H1 (cell line): ENCODE data around the gene LEFTY2. TPM values are rescaled to one million over a fixed set of nuclear protein-coding genes. Genes with fewer than 3 reads are reported as not detected.

Experiments used
- CTCF ChIA-PET: fragments of 300-600 bp; sonication (Branson Sonifier 250); formaldehyde crosslinking; loops from one replicate; lab custom pipeline; 2021; ENCODE audit not compliant: partially characterized antibody; lab: Charles Lee
- POLR2A ChIA-PET: fragments of 300-600 bp; sonication (Branson Sonifier 250); formaldehyde crosslinking; loops from one replicate; lab custom pipeline; 2021; ENCODE audit warnings: inconsistent platforms; ENCODE audit not compliant: partially characterized antibody; lab: Charles Lee
- DNase-seq, 2 experiments: peaks; one replicate each; pipeline versions ENCODE4 v3.0.0 to v3.0.0-alpha.2; 2010 to 2022; ENCODE audit warnings: low spot score in 2 of 2, low read depth in 1 of 2, mixed read lengths in 1 of 2
- FAIRE-seq: peaks from 2 replicates; lab custom pipeline; 2011; peaks lifted over from hg19 to GRCh38; lab: Jason Lieb, UNC
- H2AFZ ChIP-seq: 2 replicates; pipeline ENCODE4 v1.8.1; 2012; ENCODE audit warnings: low read length, inconsistent platforms
- H2AK5ac ChIP-seq: 2 replicates; pipeline ENCODE4 v1.6.1; 2013; ENCODE audit warnings: low read depth, low read length
- H2BK120ac ChIP-seq: replicated peaks from 2 replicates; pipeline ENCODE3; 2013; ENCODE audit warnings: low read depth, low read length, inconsistent platforms
- H2BK12ac ChIP-seq: 2 replicates; pipeline ENCODE4 v1.6.1; 2013; ENCODE audit warnings: low read depth, low read length
- H2BK15ac ChIP-seq: 2 replicates; pipeline ENCODE4 v1.6.1; 2013; ENCODE audit warnings: low read length
- H2BK20ac ChIP-seq: 2 replicates; pipeline ENCODE4 v1.6.1; 2013; ENCODE audit warnings: low read length
- H2BK5ac ChIP-seq: 2 replicates; pipeline ENCODE4 v1.6.1; 2013; ENCODE audit warnings: low read depth, low read length
- H3K14ac ChIP-seq: 2 replicates; pipeline ENCODE4 v1.6.1; 2013; ENCODE audit warnings: inconsistent platforms; ENCODE audit not compliant: insufficient read length
- H3K18ac ChIP-seq: 2 replicates; pipeline ENCODE4 v1.6.1; 2013; ENCODE audit warnings: low read length; ENCODE audit errors: extremely low read depth
- H3K23ac ChIP-seq: 2 replicates; pipeline ENCODE4 v1.6.1; 2013; ENCODE audit warnings: inconsistent platforms; ENCODE audit not compliant: insufficient read length
- H3K23me2 ChIP-seq: 2 replicates; pipeline ENCODE4 v1.6.1; 2013; ENCODE audit warnings: low read depth, low read length
- H3K27ac ChIP-seq: 2 replicates; pipeline ENCODE4 v1.6.1; 2011; ENCODE audit warnings: low read depth, low read length, inconsistent platforms
- H3K27me3 ChIP-seq, 4 experiments: replicated peaks in 1 of 4; 1 replicate in 1 of 4; 2 replicates in 3 of 4; pipeline versions ENCODE4 v1.6.1 to v1.8.1; 2011 to 2013; ENCODE audit warnings: low read length in 3 of 4, mild to moderate bottlenecking in 3 of 4, inconsistent platforms in 2 of 4, mixed read lengths in 2 of 4, moderate library complexity in 1 of 4; ENCODE audit not compliant: control insufficient read depth in 3 of 4, insufficient read depth in 3 of 4; ENCODE audit errors: extremely low read depth in 1 of 4
- H3K36me3 ChIP-seq, 4 experiments: 2 replicates each; pipeline versions ENCODE4 v1.6.1 to v1.8.1; 2011 to 2013; ENCODE audit warnings: mild to moderate bottlenecking in 4 of 4, low read length in 3 of 4, moderate library complexity in 2 of 4, control low read depth in 1 of 4, inconsistent platforms in 1 of 4; ENCODE audit not compliant: insufficient read depth in 4 of 4, control insufficient read depth in 2 of 4
- H3K4ac ChIP-seq: replicated peaks from 2 replicates; pipeline ENCODE3; 2013; ENCODE audit warnings: low read length, low read depth, mixed read lengths, inconsistent platforms; ENCODE audit not compliant: insufficient read length
- H3K4me1 ChIP-seq, 4 experiments: replicated peaks in 1 of 4; 1 replicate in 1 of 4; 2 replicates in 3 of 4; pipeline versions ENCODE4 v1.6.1 to v1.8.1; 2011 to 2013; ENCODE audit warnings: low read length in 3 of 4, inconsistent platforms in 2 of 4, mixed read lengths in 1 of 4; ENCODE audit not compliant: insufficient read depth in 4 of 4, control insufficient read depth in 3 of 4
- H3K4me2 ChIP-seq, 2 experiments: 2 replicates each; pipeline versions ENCODE4 v1.6.1 to v1.8.1; 2011 to 2013; ENCODE audit warnings: low read depth in 2 of 2, low read length in 2 of 2, control low read depth in 1 of 2, inconsistent platforms in 1 of 2, mild to moderate bottlenecking in 1 of 2; ENCODE audit not compliant: insufficient read depth in 1 of 2
- H3K4me3 ChIP-seq, 4 experiments: fragments of 200-600, 300-600 bp in 1 of 4; sonication (generic), shearing (Covaris generic), sonication (Bioruptor Twin) in 1 of 4; 2 replicates each; pipeline versions ENCODE4 v1.5.1 to v1.8.1; 2011 to 2016; ENCODE audit warnings: low read length in 4 of 4, low read depth in 3 of 4, control low read depth in 2 of 4, inconsistent platforms in 2 of 4, mild to moderate bottlenecking in 2 of 4, mixed read lengths in 1 of 4, moderate library complexity in 1 of 4; ENCODE audit not compliant: insufficient read depth in 2 of 4; ENCODE audit errors: extremely low read depth in 1 of 4
- H3K56ac ChIP-seq: replicated peaks from 2 replicates; pipeline ENCODE3; 2013; ENCODE audit warnings: low read depth, mild to moderate bottlenecking, mixed read lengths, low read length, inconsistent platforms; ENCODE audit not compliant: insufficient read length
- H3K79me1 ChIP-seq: 2 replicates; pipeline ENCODE4 v1.6.1; 2013; ENCODE audit warnings: low read depth, low read length, control low read depth
- H3K79me2 ChIP-seq, 2 experiments: 2 replicates each; pipeline versions ENCODE4 v1.6.1 to v1.8.1; 2012 to 2013; ENCODE audit warnings: low read length in 2 of 2, mild to moderate bottlenecking in 2 of 2, inconsistent platforms in 1 of 2; ENCODE audit not compliant: insufficient read depth in 2 of 2, control insufficient read depth in 1 of 2
- H3K9ac ChIP-seq, 4 experiments: replicated peaks in 1 of 4; 1 replicate in 1 of 4; 2 replicates in 3 of 4; pipeline versions ENCODE4 v1.6.1 to v1.8.1; 2011 to 2013; ENCODE audit warnings: low read depth in 3 of 4, low read length in 3 of 4, control low read depth in 2 of 4, mild to moderate bottlenecking in 2 of 4, moderate library complexity in 2 of 4, inconsistent platforms in 1 of 4; ENCODE audit errors: extremely low read depth in 1 of 4
- H3K9me3 ChIP-seq, 2 experiments: 2 replicates each; pipeline versions ENCODE4 v1.6.1 to v1.8.1; 2012 to 2013; ENCODE audit warnings: mild to moderate bottlenecking in 2 of 2, moderate library complexity in 2 of 2, control low read depth in 1 of 2, inconsistent platforms in 1 of 2, low read depth in 1 of 2, low read length in 1 of 2, mixed read lengths in 1 of 2; ENCODE audit not compliant: insufficient read depth in 2 of 2
- H4K20me1 ChIP-seq, 2 experiments: replicated peaks in 1 of 2; 2 replicates each; pipeline versions ENCODE3 to v1.8.1; 2011 to 2013; ENCODE audit warnings: inconsistent platforms in 2 of 2, low read length in 2 of 2, mild to moderate bottlenecking in 1 of 2; ENCODE audit not compliant: insufficient read depth in 2 of 2, control insufficient read depth in 1 of 2
- H4K5ac ChIP-seq: 2 replicates; pipeline ENCODE4 v1.6.1; 2013; ENCODE audit warnings: low read length, low read depth, mixed read lengths, inconsistent platforms; ENCODE audit not compliant: insufficient read length
- H4K8ac ChIP-seq: 2 replicates; pipeline ENCODE4 v1.8.0; 2013; ENCODE audit warnings: mild to moderate bottlenecking, moderate library complexity, low read length, inconsistent platforms; ENCODE audit not compliant: insufficient read depth; ENCODE audit errors: extremely low read depth
- H4K91ac ChIP-seq: replicated peaks from 2 replicates; pipeline ENCODE3; 2013; ENCODE audit warnings: low read length, mixed read lengths, inconsistent platforms; ENCODE audit not compliant: insufficient read length
- EZH2 ChIP-seq: fragments of 200-600 bp; sonication (generic); IDR thresholded peaks from 2 replicates; pipeline ENCODE4 v1.7.1; 2012; ENCODE audit warnings: low read depth, mild to moderate bottlenecking, moderate library complexity, low read length, inconsistent platforms; ENCODE audit not compliant: severe bottlenecking
- NANOG ChIP-seq: IDR thresholded peaks from 2 replicates; pipeline ENCODE4 v1.6.1; 2011; ENCODE audit warnings: low read length, low read depth, mild to moderate bottlenecking, inconsistent platforms; ENCODE audit not compliant: insufficient read depth, poor library complexity, severe bottlenecking
- SP2 ChIP-seq: IDR thresholded peaks from 2 replicates; pipeline ENCODE4 v1.6.1; 2012; ENCODE audit warnings: mild to moderate bottlenecking, low read length, inconsistent platforms
- SP4 ChIP-seq: IDR thresholded peaks from 2 replicates; pipeline ENCODE4 v1.6.1; 2012; ENCODE audit warnings: low read length, inconsistent platforms
- TAF1 ChIP-seq: IDR thresholded peaks from 2 replicates; pipeline ENCODE4 v1.6.1; 2011; ENCODE audit warnings: mild to moderate bottlenecking, low read depth, low read length
- WGBS, 2 experiments: shearing (Covaris generic) in 1 of 2; methylation state at CpG; one replicate each; pipeline versions ENCODE4 v1.1.6 to v1.1.7; 2013 to 2015; ENCODE audit warnings: low lambda C conversion rate in 2 of 2, mixed read lengths in 2 of 2, inconsistent platforms in 1 of 2, low coverage in 1 of 2, missing lambda C conversion rate in 1 of 2; ENCODE audit not compliant: insufficient replicate concordance in 2 of 2, insufficient coverage in 1 of 2, insufficient read length in 1 of 2; ENCODE audit errors: extremely low coverage in 1 of 2, missing lambda C conversion rate in 1 of 2; 5-methylcytosine and 5-hydroxymethylcytosine counted together
- polyA plus RNA-seq, 7 experiments: library from polyadenylated mRNA; depleted of rRNA in 3 of 7; stranded (reverse) in 5 of 7; unstranded in 2 of 7; fragments of >200 nt in 5 of 7; fragments of 200-250 nt in 2 of 7; gene quantifications; 1 replicate in 5 of 7; 2 replicates in 1 of 7; 4 replicates in 1 of 7; pipeline versions ENCODE4 v1.2.1 to v1.2.3, GENCODE V29; 2011 to 2013; ENCODE audit warnings: missing spikeins in 2 of 7, mixed read lengths in 2 of 7
- total RNA-seq: library from RNA; stranded (reverse); fragmentation: NEBNext Ultra II Directional; extraction: Animal tissue kit (Norgen Biotek cat#: 25700); gene quantifications from 2 replicates; pipeline ENCODE4 v1.2.1, GENCODE V29; 2021
- TF ChIP-seq, protein P1 (sequence below): IDR thresholded peaks from 2 replicates; pipeline ENCODE4 v1.6.1; 2011; ENCODE audit warnings: low read depth, mild to moderate bottlenecking, low read length; ENCODE audit not compliant: insufficient read depth
- TF ChIP-seq, protein P2 (sequence below): IDR thresholded peaks from 2 replicates; pipeline ENCODE4 v1.6.1; 2012; ENCODE audit warnings: inconsistent platforms

The LEFTY2 gene
- total and polyA plus RNA-seq, 2 of the 8 experiments (the other 6 are each of a cell fraction or from before 2014, with no cell fraction given): 2.6 to 4.3 TPM

DNA sequence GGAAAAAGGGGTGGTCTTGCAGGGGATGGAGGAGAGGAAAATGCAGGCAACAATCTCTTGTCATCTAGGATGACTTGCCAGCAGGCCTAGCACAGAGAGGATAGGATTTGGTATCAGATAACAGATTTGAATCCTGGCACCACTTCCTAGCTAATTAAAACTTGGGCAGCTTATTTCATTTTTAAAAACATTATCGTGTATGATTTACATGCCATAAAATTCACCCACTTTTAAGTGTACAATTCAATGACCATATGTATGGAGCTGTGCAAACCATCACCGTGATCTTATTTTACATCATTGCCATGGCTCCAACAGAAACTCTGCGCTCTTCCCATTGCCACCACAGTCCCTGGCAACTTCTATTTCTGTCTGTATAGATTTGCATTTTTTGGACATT, 23.9 kb downstream of the LEFTY2 start:
- H3K4ac ChIP-seq: no peak overlapping the region
- H4K91ac ChIP-seq: no peak overlapping the region
- H2BK12ac ChIP-seq: no peak overlapping the region
- CTCF ChIA-PET: interaction anchor here (0.7 to 3.0 kb wide), 10 partner anchors 31 to 442 kb away, joined by 3 to 10 read pairs (median 3); no protein-coding TSS in a partner anchor
- H2BK15ac ChIP-seq: no peak overlapping the region
- no peak overlapping the region for H2AFZ ChIP-seq
- H4K5ac ChIP-seq: no peak overlapping the region
- no peak overlapping the region for H2BK20ac ChIP-seq
- H3K9me3 ChIP-seq: no peaks in the 10 kb centered on the region
- FAIRE-seq (no peak), DNase-seq (no peak)
- peaks cover 7% of the 10 kb centered on the region for H3K79me1 ChIP-seq
- no peak overlapping the region for H3K14ac ChIP-seq
- H4K20me1 ChIP-seq: peaks cover 2 to 3% of the 10 kb centered on the region in 2 experiments
- no peak for TF ChIP-seq SP2
- no peak for TF ChIP-seq NANOG
- TF ChIP-seq EZH2: no peak
- no peak for TF ChIP-seq SP4
- no peak for TF ChIP-seq TAF1
- TF ChIP-seq, protein P1, sequence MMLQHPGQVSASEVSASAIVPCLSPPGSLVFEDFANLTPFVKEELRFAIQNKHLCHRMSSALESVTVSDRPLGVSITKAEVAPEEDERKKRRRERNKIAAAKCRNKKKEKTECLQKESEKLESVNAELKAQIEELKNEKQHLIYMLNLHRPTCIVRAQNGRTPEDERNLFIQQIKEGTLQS: no peak
- TF ChIP-seq, protein P2, sequence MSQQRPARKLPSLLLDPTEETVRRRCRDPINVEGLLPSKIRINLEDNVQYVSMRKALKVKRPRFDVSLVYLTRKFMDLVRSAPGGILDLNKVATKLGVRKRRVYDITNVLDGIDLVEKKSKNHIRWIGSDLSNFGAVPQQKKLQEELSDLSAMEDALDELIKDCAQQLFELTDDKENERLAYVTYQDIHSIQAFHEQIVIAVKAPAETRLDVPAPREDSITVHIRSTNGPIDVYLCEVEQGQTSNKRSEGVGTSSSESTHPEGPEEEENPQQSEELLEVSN: no peak
- no peak overlapping the region for H3K4me2 ChIP-seq
- no peak overlapping the region for H3K56ac ChIP-seq
- no peaks in the 10 kb centered on the region for H3K23me2 ChIP-seq
- no peak overlapping the region for H3K18ac ChIP-seq
- no peak overlapping the region for H2BK120ac ChIP-seq
- no peaks in the 10 kb centered on the region for H3K4me1 ChIP-seq
- WGBS, 2 experiments: 92% methylated on average over 3 of the region's 3 CpGs; no CpG with 5 or more reads in 1 of the 2 experiments
- H3K9ac ChIP-seq: no peak overlapping the region
- H3K4me3 ChIP-seq: no peak overlapping the region
- H3K36me3 ChIP-seq: peaks cover 9 to 42% (median 24%) of the 10 kb centered on the region in 4 experiments; a peak in 7 of 8 replicates
- POLR2A ChIA-PET: interaction anchor here (0.6 to 1.8 kb wide), 11 partner anchors 11 to 79 kb away, joined by 3 to 8 read pairs (median 4); partner anchors contain the start of gene TMEM63A
- no peak overlapping the region for H4K8ac ChIP-seq
- no peak overlapping the region for H3K23ac ChIP-seq
- peaks cover 0 to 1% of the 10 kb centered on the region in 2 experiments; a peak in 1 of 4 replicates for H3K79me2 ChIP-seq
- H2AK5ac ChIP-seq: no peak overlapping the region
- H2BK5ac ChIP-seq: no peak overlapping the region
- no peak overlapping the region for H3K27ac ChIP-seq
- H3K27me3 ChIP-seq: no peaks in the 10 kb centered on the region; a peak in 1 of 7 replicates
